OCI-M2 (cell line): ENCODE measurements around the gene TLCD3B.

ENCODE experiments used
- DNase-seq: peaks from one replicate; lab custom pipeline; 2025; ENCODE audit not compliant: unreplicated experiment; lab: John Stamatoyannopoulos, UW

Gene TLCD3B

GRCh38 chr16:30030841-30031413, at the start of gene TLCD3B:
Gene TLCD3B, minus strand, starts transcription at chr16:30031271. Its CDS starts 744 bp downstream, at chr16:30030527.
- DNase-seq = no peak

GRCh38 chr16:30079480-30079879, 48.4 kb upstream of the TLCD3B start:
- no peak for DNase-seq

GRCh38 chr16:30078744-30079143, 47.7 kb upstream of the TLCD3B start:
- no peak for DNase-seq

GRCh38 chr16:30077656-30078055, 46.6 kb upstream of the TLCD3B start:
- DNase-seq = no peak

- DNase-seq = no peak
These were observed 45.3 kb upstream of the TLCD3B start for GRCh38 chr16:30076276-30076791.

GRCh38 chr16:30075503-30076275, 44.6 kb upstream of the TLCD3B start, which contains the start of gene PPP4C:
Gene PPP4C, plus strand, starts transcription at chr16:30075994. Its CDS starts 384 bp downstream, at chr16:30076378.
- no peak for DNase-seq

GRCh38 chr16:30070490-30070889, 39.4 kb upstream of the TLCD3B start:
- no peak for DNase-seq

- DNase-seq = no peak
These were observed 38.8 kb upstream of the TLCD3B start for GRCh38 chr16:30069611-30070462.

GRCh38 chr16:30068750-30069610, 37.9 kb upstream of the TLCD3B start:
- no peak for DNase-seq

GRCh38 chr16:30068333-30068732, 37.3 kb upstream of the TLCD3B start:
- no peak for DNase-seq

GRCh38 chr16:30067584-30067916, 36.5 kb upstream of the TLCD3B start:
- DNase-seq = no peak

GRCh38 chr16:30066761-30067583, 35.9 kb upstream of the TLCD3B start:
- DNase-seq = no peak

- no peak for DNase-seq
These were observed 35.1 kb upstream of the TLCD3B start for GRCh38 chr16:30065943-30066760.

GRCh38 chr16:30065102-30065942, 34.3 kb upstream of the TLCD3B start, which contains the start of gene ALDOA:
Gene ALDOA, plus strand, starts transcription at chr16:30065760. Its CDS starts 1,138 bp downstream, at chr16:30066898.
- DNase-seq = peak; percentile 50

- DNase-seq = no peak
These were observed 33.6 kb upstream of the TLCD3B start for GRCh38 chr16:30064729-30065101.

GRCh38 chr16:30063893-30064728, 33.0 kb upstream of the TLCD3B start:
- DNase-seq = no peak

- DNase-seq = no peak
These were observed 32.3 kb upstream of the TLCD3B start for GRCh38 chr16:30063278-30063892.
